LNCAP (cell line): ENCODE data around the gene JMJD8.

ENCODE experiments used
- TF ChIP-seq, protein P1 (sequence below): fragments of 450-650 bp; IDR thresholded peaks from 2 replicates; pipeline ENCODE4 v1.5.1; 2017; ENCODE audit warnings: mild to moderate bottlenecking

Gene JMJD8

DNA sequence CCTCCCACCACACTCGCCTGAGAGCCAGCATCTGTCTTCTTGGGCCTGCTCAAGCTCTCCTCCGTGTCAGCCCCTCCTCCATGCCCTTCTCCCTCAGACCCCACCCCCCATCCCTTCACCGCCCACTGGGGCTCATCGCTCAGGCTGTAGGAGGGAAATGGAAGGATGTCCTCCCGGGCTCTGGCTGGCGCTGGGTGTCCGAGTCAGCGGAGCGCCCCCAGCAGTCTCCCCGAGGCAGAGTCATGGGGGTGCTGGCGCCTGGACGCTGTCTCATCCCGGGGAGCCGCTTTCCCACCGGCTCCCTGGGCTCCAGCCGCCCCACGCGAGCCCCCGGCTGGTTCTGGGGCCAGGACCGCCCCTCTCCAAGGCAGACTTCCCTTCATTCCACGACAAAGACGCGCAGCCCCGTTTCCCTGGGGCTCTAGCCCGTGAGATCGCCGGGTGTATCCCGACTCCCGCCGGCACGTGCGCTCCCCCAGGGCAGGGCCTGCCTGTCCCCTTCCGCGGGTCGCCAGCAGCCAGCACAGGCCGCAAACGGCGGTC is 36.4 kb upstream of the JMJD8 start:
- TF ChIP-seq, protein P1, sequence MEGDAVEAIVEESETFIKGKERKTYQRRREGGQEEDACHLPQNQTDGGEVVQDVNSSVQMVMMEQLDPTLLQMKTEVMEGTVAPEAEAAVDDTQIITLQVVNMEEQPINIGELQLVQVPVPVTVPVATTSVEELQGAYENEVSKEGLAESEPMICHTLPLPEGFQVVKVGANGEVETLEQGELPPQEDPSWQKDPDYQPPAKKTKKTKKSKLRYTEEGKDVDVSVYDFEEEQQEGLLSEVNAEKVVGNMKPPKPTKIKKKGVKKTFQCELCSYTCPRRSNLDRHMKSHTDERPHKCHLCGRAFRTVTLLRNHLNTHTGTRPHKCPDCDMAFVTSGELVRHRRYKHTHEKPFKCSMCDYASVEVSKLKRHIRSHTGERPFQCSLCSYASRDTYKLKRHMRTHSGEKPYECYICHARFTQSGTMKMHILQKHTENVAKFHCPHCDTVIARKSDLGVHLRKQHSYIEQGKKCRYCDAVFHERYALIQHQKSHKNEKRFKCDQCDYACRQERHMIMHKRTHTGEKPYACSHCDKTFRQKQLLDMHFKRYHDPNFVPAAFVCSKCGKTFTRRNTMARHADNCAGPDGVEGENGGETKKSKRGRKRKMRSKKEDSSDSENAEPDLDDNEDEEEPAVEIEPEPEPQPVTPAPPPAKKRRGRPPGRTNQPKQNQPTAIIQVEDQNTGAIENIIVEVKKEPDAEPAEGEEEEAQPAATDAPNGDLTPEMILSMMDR: no peak

DNA sequence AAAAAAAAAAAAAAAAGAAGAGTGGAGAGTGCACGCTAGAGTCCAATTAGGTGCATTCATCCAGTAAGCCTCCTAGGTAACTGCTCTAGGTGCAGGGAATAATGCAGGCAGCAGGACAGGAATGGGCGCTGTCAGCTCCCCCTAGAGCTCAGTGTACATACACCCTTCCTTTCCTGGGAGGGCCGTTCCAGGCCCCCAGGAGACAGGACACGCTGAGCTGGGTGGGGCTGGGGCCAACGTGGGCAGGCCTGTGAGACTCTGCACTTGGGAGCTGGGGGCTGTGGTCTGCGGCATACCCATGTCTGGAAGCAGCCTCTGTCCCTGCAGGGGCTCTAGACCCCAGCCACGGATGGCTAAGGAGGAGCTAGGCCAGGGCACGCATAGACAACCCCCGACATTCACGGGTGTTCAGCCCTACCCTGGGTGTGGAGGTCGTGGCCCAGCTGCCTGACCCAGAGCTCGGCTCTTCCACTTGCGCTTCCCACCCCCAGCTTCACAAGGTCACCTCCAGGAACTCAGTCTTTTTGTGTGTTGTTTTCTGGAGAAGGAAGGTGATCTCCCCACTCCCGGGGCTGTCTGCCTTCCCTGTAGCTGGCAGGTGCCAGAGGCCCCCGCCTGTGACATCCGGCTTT is 35.8 kb upstream of the JMJD8 start:
- TF ChIP-seq, protein P1: peak; percentile 35; the same call in 1 of the 2 replicates

DNA sequence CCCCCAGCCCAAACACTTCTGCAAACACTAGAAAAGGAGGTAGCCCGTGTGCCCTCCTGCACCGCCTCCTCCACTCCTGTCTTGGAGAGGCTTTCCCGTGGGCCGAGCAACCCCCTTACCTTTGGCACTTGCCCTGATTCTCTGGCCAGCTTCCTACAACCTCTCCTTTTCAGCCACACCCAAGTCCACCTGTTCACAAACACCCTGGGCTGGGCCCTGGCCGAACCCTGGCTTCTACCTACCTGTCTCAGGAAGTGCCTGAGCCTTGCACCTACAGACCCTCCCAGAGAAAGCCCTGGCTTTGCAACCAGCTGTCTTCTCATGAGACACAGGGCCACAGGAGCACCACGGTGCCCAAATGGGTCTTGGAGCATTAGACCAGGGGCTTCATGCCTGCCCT is 34.8 kb upstream of the JMJD8 start:
- TF ChIP-seq, protein P1: no peak

DNA sequence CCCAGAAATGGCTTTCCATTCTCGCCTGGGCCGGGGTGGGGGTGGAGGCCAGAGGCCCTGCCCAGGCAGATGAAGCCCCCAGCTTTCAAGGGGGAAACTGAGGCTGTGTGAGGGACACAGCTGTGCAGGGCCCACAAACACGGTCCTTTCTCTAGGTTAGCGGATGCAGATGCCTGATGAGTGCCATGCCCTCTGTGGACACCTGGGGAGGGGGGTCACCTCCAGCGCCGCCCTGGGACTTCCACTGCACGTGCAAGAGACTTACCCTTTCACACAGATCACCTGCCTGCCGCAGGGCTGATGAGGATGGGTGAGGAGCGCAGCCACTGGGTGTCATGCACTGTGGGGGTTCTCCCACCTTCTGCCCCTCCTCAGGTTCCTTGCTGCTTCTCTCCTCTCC is 34.3 kb upstream of the JMJD8 start:
- TF ChIP-seq, protein P1: no peak

DNA sequence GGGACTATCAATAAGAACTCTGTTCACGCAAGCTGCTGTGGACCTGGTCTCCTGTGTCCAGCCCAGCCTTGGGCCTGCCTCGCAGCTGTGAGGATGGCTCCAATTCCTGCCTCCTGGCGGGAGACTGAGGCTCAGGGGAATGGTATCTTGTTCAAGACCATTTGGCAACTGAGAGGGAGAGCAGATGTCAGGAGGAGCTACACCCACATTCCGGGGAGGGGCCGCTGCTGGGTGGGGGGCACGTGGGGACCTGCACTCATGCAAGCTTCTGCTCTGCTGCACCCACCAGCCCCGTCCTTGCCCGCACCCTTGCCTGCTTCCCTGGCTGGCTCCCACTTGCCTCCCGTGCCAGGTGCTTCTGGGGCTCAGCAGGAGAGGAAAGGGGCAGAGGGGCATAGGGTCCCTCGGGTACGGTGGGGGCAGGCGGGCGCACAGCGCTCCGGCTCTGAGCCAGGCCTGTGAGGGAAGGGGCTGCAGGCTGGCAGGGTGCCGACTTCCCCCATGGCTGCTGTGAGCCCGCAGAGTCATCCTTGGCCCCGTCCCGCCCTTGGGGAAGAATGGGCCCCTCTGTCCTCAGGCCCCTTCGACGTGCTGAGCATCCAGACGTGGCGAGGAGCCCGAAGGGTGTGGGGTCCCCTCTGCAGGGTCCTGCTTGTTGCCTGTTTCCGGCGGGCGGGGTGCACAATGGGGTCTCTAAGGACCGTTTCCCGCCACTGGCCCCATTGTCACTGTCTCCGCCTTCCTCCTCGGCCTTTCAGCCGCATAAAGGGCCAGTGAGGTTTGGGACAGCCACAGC is 33.5 kb upstream of the JMJD8 start:
- TF ChIP-seq, protein P1: no peak

DNA sequence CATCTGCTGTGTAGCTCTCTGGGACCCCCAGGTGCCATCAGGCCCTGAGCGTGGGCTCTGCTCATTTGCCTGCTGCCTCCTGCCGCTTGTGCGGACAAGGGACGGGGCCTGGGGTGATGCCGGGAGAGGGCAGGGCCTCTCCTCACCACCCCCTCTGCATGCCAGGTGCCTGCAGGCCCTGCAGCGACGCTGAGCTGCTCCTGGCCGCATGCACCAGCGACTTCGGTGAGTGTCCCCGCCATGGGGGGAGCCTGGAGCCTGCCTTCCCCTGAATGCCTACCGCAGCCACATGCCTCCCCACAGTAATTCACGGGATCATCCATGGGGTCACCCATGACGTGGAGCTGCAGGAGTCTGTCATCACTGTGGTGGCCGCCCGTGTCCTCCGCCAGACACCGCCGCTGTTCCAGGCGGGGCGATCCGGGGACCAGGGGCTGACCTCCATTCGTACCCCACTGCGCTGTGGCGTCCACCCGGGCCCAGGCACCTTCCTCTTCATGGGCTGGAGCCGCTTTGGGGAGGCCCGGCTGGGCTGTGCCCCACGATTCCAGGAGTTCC is 32.7 kb upstream of the JMJD8 start:
- TF ChIP-seq, protein P1: no peak

DNA sequence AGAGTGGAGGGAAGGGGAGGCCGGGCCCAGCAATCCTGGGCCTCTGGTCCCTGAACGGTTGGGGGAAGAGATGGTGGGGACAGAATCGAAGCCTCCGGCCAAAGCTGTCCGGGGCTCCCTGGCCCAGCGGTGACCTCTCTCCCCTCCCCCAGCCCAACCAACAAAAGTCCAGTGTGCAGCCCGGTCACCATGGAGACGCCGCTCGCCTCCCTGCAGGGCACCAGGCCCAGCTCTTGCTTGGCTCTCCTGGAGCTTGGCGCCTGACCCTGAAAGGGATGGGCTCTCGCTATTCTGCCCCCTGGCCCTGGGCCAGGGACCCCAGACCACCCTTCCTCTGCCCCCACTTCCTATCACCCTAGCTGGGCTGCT is 32.0 kb upstream of the JMJD8 start:
- TF ChIP-seq, protein P1: no peak
